GM12801 (cell line): ENCODE data around the gene PLN.

Experiments
- CTCF ChIP-seq: IDR thresholded peaks from one replicate; pipeline ENCODE4 v1.5.1; 2011; ENCODE audit warnings: control low read depth; ENCODE audit not compliant: insufficient read length; ENCODE audit errors: extremely low read depth

Gene PLN

GRCh38 chr6:118591897-118592296 lies 43.8 kb downstream of the PLN start:
- TF ChIP-seq CTCF = no peak

GRCh38 chr6:118594877-118595276 lies 46.8 kb downstream of the PLN start:
- TF ChIP-seq CTCF = no peak

- TF ChIP-seq CTCF = no peak
Measured at GRCh38 chr6:118596774-118597320, 48.8 kb downstream of the PLN start.

- no peak for TF ChIP-seq CTCF
Measured at GRCh38 chr6:118597636-118598035, 49.5 kb downstream of the PLN start.

GRCh38 chr6:118598324-118598723 lies 50.2 kb downstream of the PLN start:
- TF ChIP-seq CTCF = no peak

GRCh38 chr6:118602300-118602699 lies 54.2 kb downstream of the PLN start:
- no peak for TF ChIP-seq CTCF

- TF ChIP-seq CTCF = no peak
Measured at GRCh38 chr6:118603372-118603771, 55.3 kb downstream of the PLN start.
